Measurements from ENCODE around the gene RNASE9. TPM values are rescaled to one million over a fixed set of nuclear protein-coding genes. Genes with fewer than 3 reads are reported as not detected.

Gene RNASE9
- total RNA-seq, 1 experiment from 2014 or later: not detected

GRCh38 chr14:20553024-20553423 is 7.8 kb downstream of the RNASE9 start:
- no peak for TF ChIP-seq CTCF (IDR thresholded peaks at IDR 0.05; ENCODE audit: unreplicated experiment)
- no TSS peak for BruUV-seq (replicated peaks)
- H3K27ac Mint-ChIP-seq (ENCODE audit: unreplicated experiment): no peak overlapping the region
- H3K27me3 Mint-ChIP-seq (ENCODE audit: unreplicated experiment): peaks cover 18% of the 10 kb centered on the region
- no peak for DNase-seq
- no peaks in the 10 kb centered on the region for H3K9me3 Mint-ChIP-seq (ENCODE audit: low read depth, unreplicated experiment)
- intact Hi-C loops (cut with micrococcal nuclease; ENCODE audit: unreplicated experiment): no loop called here
- H3K4me3 Mint-ChIP-seq (ENCODE audit: low read depth, unreplicated experiment): no peak overlapping the region
- no peaks in the 10 kb centered on the region for H3K4me1 Mint-ChIP-seq (ENCODE audit: low read depth, unreplicated experiment)
- CTCF ChIA-PET: interaction anchor here (0.6 kb wide), 1 partner anchor 201 kb away, joined by 4 read pairs; no protein-coding TSS in a partner anchor
- no peaks in the 10 kb centered on the region for H3K36me3 Mint-ChIP-seq (ENCODE audit: insufficient read depth, unreplicated experiment)

GRCh38 chr14:20551606-20552005 is 9.2 kb downstream of the RNASE9 start:
- Mint-ChIP-seq H3K4me1 (ENCODE audit: low read depth, unreplicated experiment) (no peaks in the 10 kb centered on the region), H3K36me3 (ENCODE audit: insufficient read depth, unreplicated experiment) (no peaks in the 10 kb centered on the region), H3K4me3 (ENCODE audit: low read depth, unreplicated experiment) (no peak overlapping the region), H3K27ac (ENCODE audit: unreplicated experiment) (no peak overlapping the region), H3K27me3 (ENCODE audit: unreplicated experiment) (peaks cover 10% of the 10 kb centered on the region), H3K9me3 (ENCODE audit: low read depth, unreplicated experiment) (no peaks in the 10 kb centered on the region)
- no TSS peak for BruUV-seq (replicated peaks)
- no peak for TF ChIP-seq CTCF (IDR thresholded peaks at IDR 0.05; ENCODE audit: unreplicated experiment)
- CTCF ChIA-PET: no interaction called here
- intact Hi-C loops (cut with micrococcal nuclease; ENCODE audit: unreplicated experiment): no loop called here
- DNase-seq: no peak

- Mint-ChIP-seq H3K9me3 (ENCODE audit: low read depth, unreplicated experiment) (no peaks in the 10 kb centered on the region), H3K4me3 (ENCODE audit: low read depth, unreplicated experiment) (no peak overlapping the region), H3K27me3 (ENCODE audit: unreplicated experiment) (peaks cover 12% of the 10 kb centered on the region), H3K36me3 (ENCODE audit: insufficient read depth, unreplicated experiment) (no peaks in the 10 kb centered on the region), H3K4me1 (ENCODE audit: low read depth, unreplicated experiment) (no peaks in the 10 kb centered on the region), H3K27ac (ENCODE audit: unreplicated experiment) (no peak overlapping the region)
- no TSS peak for BruUV-seq (replicated peaks)
- TF ChIP-seq CTCF (IDR thresholded peaks at IDR 0.05; ENCODE audit: unreplicated experiment): no peak
- DNase-seq: no peak
- CTCF ChIA-PET: no interaction called here
- intact Hi-C loops (cut with micrococcal nuclease; ENCODE audit: unreplicated experiment): no loop called here
Observed at GRCh38 chr14:20550926-20551325, 9.9 kb downstream of the RNASE9 start.

- intact Hi-C loops (cut with micrococcal nuclease; ENCODE audit: unreplicated experiment): no loop called here
- no peak for DNase-seq
- H3K36me3 Mint-ChIP-seq (ENCODE audit: insufficient read depth, unreplicated experiment): no peaks in the 10 kb centered on the region
- TF ChIP-seq CTCF (IDR thresholded peaks at IDR 0.05; ENCODE audit: unreplicated experiment): no peak
- H3K4me1 Mint-ChIP-seq (ENCODE audit: low read depth, unreplicated experiment): no peaks in the 10 kb centered on the region
- peaks cover 33% of the 10 kb centered on the region for H3K27me3 Mint-ChIP-seq (ENCODE audit: unreplicated experiment)
- H3K9me3 Mint-ChIP-seq (ENCODE audit: low read depth, unreplicated experiment): no peaks in the 10 kb centered on the region
- no TSS peak for BruUV-seq (replicated peaks)
- no peak overlapping the region for H3K4me3 Mint-ChIP-seq (ENCODE audit: low read depth, unreplicated experiment)
- no peak overlapping the region for H3K27ac Mint-ChIP-seq (ENCODE audit: unreplicated experiment)
- CTCF ChIA-PET: no interaction called here
Observed at GRCh38 chr14:20548414-20549158, 12.3 kb downstream of the RNASE9 start.

Measured in Calu3 (cell line).